ENCODE measurements around the gene APOO. TPM values are rescaled to one million over a fixed set of nuclear protein-coding genes. Genes with fewer than 3 reads are reported as not detected.

APOO gene
- total RNA-seq, 2 donors from 2014 or later = 1.5 to 5.1 TPM

DNA sequence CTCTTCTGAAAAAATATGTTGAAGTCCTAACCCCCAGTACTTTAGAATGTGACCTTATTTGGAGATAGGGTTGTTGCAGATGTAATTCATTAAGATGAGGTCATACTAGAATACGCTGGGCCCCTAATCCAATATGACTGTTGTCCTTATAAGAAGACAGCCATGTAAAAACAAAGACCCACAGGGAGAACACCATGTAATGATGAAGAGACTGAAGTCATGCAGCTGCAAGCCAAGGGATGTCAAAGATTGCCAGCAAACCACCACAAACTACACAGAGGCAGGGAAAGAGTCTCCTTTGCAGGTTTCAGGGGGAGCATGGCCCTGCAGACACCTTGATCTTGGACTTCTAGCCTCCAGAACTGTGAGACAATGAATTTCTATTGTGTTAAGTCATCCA, 37.5 kb upstream of the APOO start:
- ATAC-seq (ENCODE audit: insufficient number of reproducible peaks, low FRiP score, low read depth) = no peak
- Histone ChIP-seq H3K4me1 (ENCODE audit: control insufficient read depth in 1 of 2, low read depth in 2 of 2) (no peaks in the 10 kb centered on the region), H3K4me3 (no peak overlapping the region), H3K36me3 (no peaks in the 10 kb centered on the region), H3K9me3 (no peaks in the 10 kb centered on the region), H3K27me3 (replicated peaks; ENCODE audit: insufficient read depth) (no peaks in the 10 kb centered on the region), H3K27ac (no peak overlapping the region)
- TF ChIP-seq, protein P1, sequence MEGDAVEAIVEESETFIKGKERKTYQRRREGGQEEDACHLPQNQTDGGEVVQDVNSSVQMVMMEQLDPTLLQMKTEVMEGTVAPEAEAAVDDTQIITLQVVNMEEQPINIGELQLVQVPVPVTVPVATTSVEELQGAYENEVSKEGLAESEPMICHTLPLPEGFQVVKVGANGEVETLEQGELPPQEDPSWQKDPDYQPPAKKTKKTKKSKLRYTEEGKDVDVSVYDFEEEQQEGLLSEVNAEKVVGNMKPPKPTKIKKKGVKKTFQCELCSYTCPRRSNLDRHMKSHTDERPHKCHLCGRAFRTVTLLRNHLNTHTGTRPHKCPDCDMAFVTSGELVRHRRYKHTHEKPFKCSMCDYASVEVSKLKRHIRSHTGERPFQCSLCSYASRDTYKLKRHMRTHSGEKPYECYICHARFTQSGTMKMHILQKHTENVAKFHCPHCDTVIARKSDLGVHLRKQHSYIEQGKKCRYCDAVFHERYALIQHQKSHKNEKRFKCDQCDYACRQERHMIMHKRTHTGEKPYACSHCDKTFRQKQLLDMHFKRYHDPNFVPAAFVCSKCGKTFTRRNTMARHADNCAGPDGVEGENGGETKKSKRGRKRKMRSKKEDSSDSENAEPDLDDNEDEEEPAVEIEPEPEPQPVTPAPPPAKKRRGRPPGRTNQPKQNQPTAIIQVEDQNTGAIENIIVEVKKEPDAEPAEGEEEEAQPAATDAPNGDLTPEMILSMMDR (IDR thresholded peaks at IDR 0.05) = no peak
- no peak for DNase-seq (ENCODE audit: low spot score)

GRCh38 chrX:23944234-23944633, 36.5 kb upstream of the APOO start:
- ATAC-seq (ENCODE audit: insufficient number of reproducible peaks, low FRiP score, low read depth) (no peak), DNase-seq (ENCODE audit: low spot score) (no peak)
- TF ChIP-seq, protein P1 (IDR thresholded peaks at IDR 0.05) = no peak
- Histone ChIP-seq H3K9me3 (no peaks in the 10 kb centered on the region), H3K27me3 (replicated peaks; ENCODE audit: insufficient read depth) (no peaks in the 10 kb centered on the region), H3K4me3 (no peak overlapping the region), H3K36me3 (no peaks in the 10 kb centered on the region), H3K27ac (no peak overlapping the region), H3K4me1 (ENCODE audit: control insufficient read depth in 1 of 2, low read depth in 2 of 2) (no peaks in the 10 kb centered on the region)

DNA sequence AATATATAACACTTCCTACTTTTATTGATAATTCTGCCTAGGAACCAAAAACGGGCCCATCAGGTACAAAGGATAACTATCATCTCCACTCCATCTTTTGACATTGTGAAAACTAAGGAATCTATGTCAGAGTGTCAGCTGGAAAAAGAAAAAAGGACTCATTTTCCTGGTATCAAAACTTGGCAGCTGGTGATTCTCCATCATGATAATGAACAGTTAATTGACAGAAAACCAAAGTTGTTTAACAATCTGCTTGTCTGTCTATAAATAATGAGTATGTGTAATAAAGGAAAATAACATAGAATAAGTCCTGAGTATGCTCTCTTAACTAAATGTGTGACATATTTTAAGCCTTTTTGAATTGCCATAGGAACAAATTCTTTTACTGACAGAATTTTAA, 31.5 kb upstream of the APOO start:
- H3K27me3 ChIP-seq (replicated peaks; ENCODE audit: insufficient read depth) = no peaks in the 10 kb centered on the region
- H3K9me3 ChIP-seq = no peaks in the 10 kb centered on the region
- TF ChIP-seq, protein P1 (IDR thresholded peaks at IDR 0.05) = no peak
- no peak overlapping the region for H3K27ac ChIP-seq
- DNase-seq (ENCODE audit: low spot score) (no peak), ATAC-seq (ENCODE audit: insufficient number of reproducible peaks, low FRiP score, low read depth) (no peak)
- no peaks in the 10 kb centered on the region for H3K36me3 ChIP-seq
- no peak overlapping the region for H3K4me3 ChIP-seq
- H3K4me1 ChIP-seq (ENCODE audit: control insufficient read depth in 1 of 2, low read depth in 2 of 2) = no peaks in the 10 kb centered on the region

- ATAC-seq (ENCODE audit: insufficient number of reproducible peaks, low FRiP score, low read depth) (no peak), DNase-seq (ENCODE audit: low spot score) (no peak)
- H3K27me3 ChIP-seq (replicated peaks; ENCODE audit: insufficient read depth) = no peaks in the 10 kb centered on the region
- H3K36me3 ChIP-seq = no peaks in the 10 kb centered on the region
- H3K4me3 ChIP-seq = no peak overlapping the region
- TF ChIP-seq, protein P1 (IDR thresholded peaks at IDR 0.05) = no peak
- H3K27ac ChIP-seq = no peak overlapping the region
- no peaks in the 10 kb centered on the region for H3K4me1 ChIP-seq (ENCODE audit: control insufficient read depth in 1 of 2, low read depth in 2 of 2)
- no peaks in the 10 kb centered on the region for H3K9me3 ChIP-seq
These were observed 31.0 kb upstream of the APOO start for GRCh38 chrX:23938690-23939089.

DNA sequence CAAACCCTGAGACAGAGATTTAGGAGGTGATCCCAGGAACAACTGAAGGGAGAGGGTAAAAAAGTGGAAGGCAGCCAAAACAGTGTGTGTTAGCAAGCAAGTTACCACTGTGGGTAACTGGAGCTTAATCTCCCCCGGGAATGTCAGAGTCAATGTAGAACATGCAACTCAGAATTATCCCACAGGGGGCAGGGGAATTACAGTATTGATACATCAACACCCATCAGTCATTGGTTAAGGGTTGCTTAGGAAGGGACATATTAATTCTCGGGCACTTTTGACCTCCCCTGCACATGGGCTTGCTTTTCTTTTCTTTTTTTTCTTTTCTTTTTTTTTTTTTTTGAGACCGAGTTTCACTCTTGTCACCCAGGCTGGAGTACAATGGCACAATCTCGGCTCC, 29.4 kb upstream of the APOO start:
- no peak for ATAC-seq (ENCODE audit: insufficient number of reproducible peaks, low FRiP score, low read depth)
- Histone ChIP-seq H3K36me3 (no peaks in the 10 kb centered on the region), H3K9me3 (no peaks in the 10 kb centered on the region), H3K27ac (no peak overlapping the region), H3K4me1 (ENCODE audit: control insufficient read depth in 1 of 2, low read depth in 2 of 2) (no peaks in the 10 kb centered on the region), H3K27me3 (replicated peaks; ENCODE audit: insufficient read depth) (no peaks in the 10 kb centered on the region), H3K4me3 (no peak overlapping the region)
- TF ChIP-seq, protein P1 (IDR thresholded peaks at IDR 0.05) = no peak
- no peak for DNase-seq (ENCODE audit: low spot score)
